GM23338 (cell line): ENCODE data around the gene LTB.

Source experiments
- EZH2phosphoT487 ChIP-seq: fragments of 200-600 bp; sonication (generic); IDR thresholded peaks from one replicate; pipeline ENCODE4 v1.8.1; 2018; ENCODE audit warnings: antibody characterized with exemption; ENCODE audit not compliant: unreplicated experiment
- TF ChIP-seq, protein P1 (sequence below): IDR thresholded peaks from one replicate; pipeline ENCODE4 v1.6.1; 2018; ENCODE audit warnings: antibody characterized with exemption; ENCODE audit not compliant: unreplicated experiment
- TF ChIP-seq, protein P2 (sequence below), 2 experiments: fragments of 200-600 bp in 1 of 2; sonication (generic) in 1 of 2; conservative IDR thresholded peaks; 2 replicates each; pipeline versions ENCODE4 v1.5.1 to v1.6.1; 2016 to 2017; ENCODE audit warnings: antibody characterized with exemption in 2 of 2, low read depth in 2 of 2, mild to moderate bottlenecking in 2 of 2, moderate library complexity in 1 of 2

DNA sequence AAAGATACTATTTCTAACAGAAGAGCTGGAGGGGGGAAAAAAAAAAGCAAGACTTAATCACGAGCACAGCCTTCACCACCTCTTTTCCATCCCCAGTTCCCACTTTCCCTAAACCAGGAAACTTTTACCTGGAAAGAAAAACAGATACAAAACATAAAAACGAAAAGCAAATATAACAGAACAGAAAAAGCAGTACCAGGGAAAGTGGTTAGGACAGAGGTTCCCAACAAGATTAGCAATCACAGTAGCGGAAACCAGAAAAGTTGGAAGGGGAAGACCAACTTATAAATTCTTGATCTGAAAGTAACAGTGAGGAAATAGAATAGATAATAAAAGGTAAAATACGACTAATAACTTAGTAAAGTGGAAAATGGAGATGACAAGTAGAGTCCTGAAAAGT is 41.6 kb downstream of the LTB start:
- TF ChIP-seq EZH2phosphoT487 = no peak
- TF ChIP-seq, protein P1, sequence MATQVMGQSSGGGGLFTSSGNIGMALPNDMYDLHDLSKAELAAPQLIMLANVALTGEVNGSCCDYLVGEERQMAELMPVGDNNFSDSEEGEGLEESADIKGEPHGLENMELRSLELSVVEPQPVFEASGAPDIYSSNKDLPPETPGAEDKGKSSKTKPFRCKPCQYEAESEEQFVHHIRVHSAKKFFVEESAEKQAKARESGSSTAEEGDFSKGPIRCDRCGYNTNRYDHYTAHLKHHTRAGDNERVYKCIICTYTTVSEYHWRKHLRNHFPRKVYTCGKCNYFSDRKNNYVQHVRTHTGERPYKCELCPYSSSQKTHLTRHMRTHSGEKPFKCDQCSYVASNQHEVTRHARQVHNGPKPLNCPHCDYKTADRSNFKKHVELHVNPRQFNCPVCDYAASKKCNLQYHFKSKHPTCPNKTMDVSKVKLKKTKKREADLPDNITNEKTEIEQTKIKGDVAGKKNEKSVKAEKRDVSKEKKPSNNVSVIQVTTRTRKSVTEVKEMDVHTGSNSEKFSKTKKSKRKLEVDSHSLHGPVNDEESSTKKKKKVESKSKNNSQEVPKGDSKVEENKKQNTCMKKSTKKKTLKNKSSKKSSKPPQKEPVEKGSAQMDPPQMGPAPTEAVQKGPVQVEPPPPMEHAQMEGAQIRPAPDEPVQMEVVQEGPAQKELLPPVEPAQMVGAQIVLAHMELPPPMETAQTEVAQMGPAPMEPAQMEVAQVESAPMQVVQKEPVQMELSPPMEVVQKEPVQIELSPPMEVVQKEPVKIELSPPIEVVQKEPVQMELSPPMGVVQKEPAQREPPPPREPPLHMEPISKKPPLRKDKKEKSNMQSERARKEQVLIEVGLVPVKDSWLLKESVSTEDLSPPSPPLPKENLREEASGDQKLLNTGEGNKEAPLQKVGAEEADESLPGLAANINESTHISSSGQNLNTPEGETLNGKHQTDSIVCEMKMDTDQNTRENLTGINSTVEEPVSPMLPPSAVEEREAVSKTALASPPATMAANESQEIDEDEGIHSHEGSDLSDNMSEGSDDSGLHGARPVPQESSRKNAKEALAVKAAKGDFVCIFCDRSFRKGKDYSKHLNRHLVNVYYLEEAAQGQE = no peak
- TF ChIP-seq, protein P2, sequence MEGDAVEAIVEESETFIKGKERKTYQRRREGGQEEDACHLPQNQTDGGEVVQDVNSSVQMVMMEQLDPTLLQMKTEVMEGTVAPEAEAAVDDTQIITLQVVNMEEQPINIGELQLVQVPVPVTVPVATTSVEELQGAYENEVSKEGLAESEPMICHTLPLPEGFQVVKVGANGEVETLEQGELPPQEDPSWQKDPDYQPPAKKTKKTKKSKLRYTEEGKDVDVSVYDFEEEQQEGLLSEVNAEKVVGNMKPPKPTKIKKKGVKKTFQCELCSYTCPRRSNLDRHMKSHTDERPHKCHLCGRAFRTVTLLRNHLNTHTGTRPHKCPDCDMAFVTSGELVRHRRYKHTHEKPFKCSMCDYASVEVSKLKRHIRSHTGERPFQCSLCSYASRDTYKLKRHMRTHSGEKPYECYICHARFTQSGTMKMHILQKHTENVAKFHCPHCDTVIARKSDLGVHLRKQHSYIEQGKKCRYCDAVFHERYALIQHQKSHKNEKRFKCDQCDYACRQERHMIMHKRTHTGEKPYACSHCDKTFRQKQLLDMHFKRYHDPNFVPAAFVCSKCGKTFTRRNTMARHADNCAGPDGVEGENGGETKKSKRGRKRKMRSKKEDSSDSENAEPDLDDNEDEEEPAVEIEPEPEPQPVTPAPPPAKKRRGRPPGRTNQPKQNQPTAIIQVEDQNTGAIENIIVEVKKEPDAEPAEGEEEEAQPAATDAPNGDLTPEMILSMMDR (conservative IDR thresholded peaks at IDR 0.05; ENCODE audit: low read depth in 2 of 2) = no peak
